Gastrocnemius medialis (tissue), 4 donors: ENCODE measurements around the gene NECTIN1. TPM values are rescaled to one million over a fixed set of nuclear protein-coding genes. Genes with fewer than 3 reads are reported as not detected.

ENCODE experiments used
- ATAC-seq, 2 donors: fragments of 150-250 bp; one replicate each; pipeline ENCODE4 v1.9.1; 2016
- DNase-seq, 2 donors: peaks; one replicate each; pipeline ENCODE4 v3.0.0-alpha.2; 2019
- H3K27ac ChIP-seq, 4 donors: fragments of 200-600 bp; sonication (generic); 1 replicate in 1 of 4; 2 replicates in 3 of 4; pipeline ENCODE4 v1.5.1; 2016 to 2018; ENCODE audit warnings: mild to moderate bottlenecking in 2 of 4, moderate library complexity in 1 of 4
- H3K27me3 ChIP-seq, 3 donors: fragments of 200-600 bp; sonication (generic) in 2 of 3; 1 replicate in 1 of 3; 2 replicates in 2 of 3; pipeline versions ENCODE4 v1.5.1 to v1.6.0; 2016 to 2019; ENCODE audit warnings: mild to moderate bottlenecking in 1 of 3, moderate library complexity in 1 of 3
- H3K36me3 ChIP-seq, 2 donors: fragments of 200-600 bp; sonication (generic) in 1 of 2; one replicate each; pipeline ENCODE4 v1.5.1; 2017 to 2018
- H3K4me1 ChIP-seq, 2 donors: fragments of 200-600 bp; sonication (generic) in 1 of 2; one replicate each; pipeline ENCODE4 v1.5.1; 2016 to 2017; ENCODE audit warnings: mild to moderate bottlenecking in 2 of 2
- H3K4me3 ChIP-seq, 4 donors: fragments of 200-600 bp; sonication (generic) in 3 of 4; 1 replicate in 1 of 4; 2 replicates in 3 of 4; pipeline ENCODE4 v1.5.1; 2016 to 2019; ENCODE audit warnings: mild to moderate bottlenecking in 2 of 4
- H3K9me3 ChIP-seq, 3 donors: fragments of 200-600 bp; sonication (generic) in 2 of 3; 1 replicate in 1 of 3; 2 replicates in 2 of 3; pipeline ENCODE4 v1.5.1; 2016 to 2019
- POLR2A ChIP-seq, 2 donors: fragments of 450-650 bp; IDR thresholded peaks; one replicate each; pipeline ENCODE4 v1.6.1; 2017; ENCODE audit warnings: antibody characterized with exemption in 2 of 2, mild to moderate bottlenecking in 2 of 2, moderate library complexity in 2 of 2
- in situ Hi-C, 4 donors: fragments of 200-750 bp; cut with MboI; loops; one replicate each; pipeline versions ENCODE4 v1.15.0 to v1.8.0; 2017; ENCODE audit warnings: low sequenced_read_pairs in 4 of 4
- intact Hi-C: fragments of 100-400 bp; cut with DNase I; formaldehyde crosslinking; loops from one replicate; pipeline ENCODE4 v1.15.1; 2023; ENCODE audit warnings: low total_unique reads
- total RNA-seq, 4 donors: library from RNA; depleted of rRNA; stranded (reverse); fragments of >200 nt; gene quantifications; one replicate each; pipeline versions ENCODE4 v1.1.0 to v1.2.3, GENCODE V29; 2016
- TF ChIP-seq, protein P1 (sequence below), 5 experiments: fragments of 450-650 bp in 3 of 5; fragments of 200-600 bp in 2 of 5; sonication (generic) in 2 of 5; IDR thresholded peaks in 4 of 5; conservative IDR thresholded peaks in 1 of 5; 1 replicate in 4 of 5; 2 replicates in 1 of 5; pipeline ENCODE4 v1.5.1; 2016 to 2019; ENCODE audit warnings: antibody characterized with exemption in 5 of 5, mild to moderate bottlenecking in 3 of 5, moderate library complexity in 3 of 5

The NECTIN1 gene
- total RNA-seq, 4 donors from 2014 or later: 0.66 to 2.2 (median 0.92) TPM

DNA sequence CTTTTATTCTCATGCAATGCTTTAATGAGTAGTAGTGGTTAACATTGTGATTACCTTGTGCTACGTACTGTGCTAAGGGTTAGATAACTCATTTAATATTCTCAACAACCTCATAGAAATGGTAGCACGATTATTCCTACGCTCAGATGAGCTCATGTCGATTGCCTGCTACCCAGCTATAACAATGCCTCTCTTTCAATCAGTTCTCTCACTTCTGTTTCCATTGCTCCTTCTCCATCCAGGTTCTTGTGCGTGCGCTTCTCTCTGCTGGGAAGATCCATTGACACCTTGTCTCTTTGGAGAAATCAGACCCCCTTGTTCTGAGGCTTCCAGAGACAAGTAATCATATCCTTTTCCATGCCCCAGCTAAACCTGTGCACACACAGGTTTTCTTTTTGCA lies 120.8 kb downstream of the NECTIN1 start:
- no peak overlapping the region for H3K4me3 ChIP-seq
- no peaks in the 10 kb centered on the region for H3K9me3 ChIP-seq
- DNase-seq (no peak), ATAC-seq (no peak)
- intact Hi-C loops: no loop called here
- TF ChIP-seq, protein P1, sequence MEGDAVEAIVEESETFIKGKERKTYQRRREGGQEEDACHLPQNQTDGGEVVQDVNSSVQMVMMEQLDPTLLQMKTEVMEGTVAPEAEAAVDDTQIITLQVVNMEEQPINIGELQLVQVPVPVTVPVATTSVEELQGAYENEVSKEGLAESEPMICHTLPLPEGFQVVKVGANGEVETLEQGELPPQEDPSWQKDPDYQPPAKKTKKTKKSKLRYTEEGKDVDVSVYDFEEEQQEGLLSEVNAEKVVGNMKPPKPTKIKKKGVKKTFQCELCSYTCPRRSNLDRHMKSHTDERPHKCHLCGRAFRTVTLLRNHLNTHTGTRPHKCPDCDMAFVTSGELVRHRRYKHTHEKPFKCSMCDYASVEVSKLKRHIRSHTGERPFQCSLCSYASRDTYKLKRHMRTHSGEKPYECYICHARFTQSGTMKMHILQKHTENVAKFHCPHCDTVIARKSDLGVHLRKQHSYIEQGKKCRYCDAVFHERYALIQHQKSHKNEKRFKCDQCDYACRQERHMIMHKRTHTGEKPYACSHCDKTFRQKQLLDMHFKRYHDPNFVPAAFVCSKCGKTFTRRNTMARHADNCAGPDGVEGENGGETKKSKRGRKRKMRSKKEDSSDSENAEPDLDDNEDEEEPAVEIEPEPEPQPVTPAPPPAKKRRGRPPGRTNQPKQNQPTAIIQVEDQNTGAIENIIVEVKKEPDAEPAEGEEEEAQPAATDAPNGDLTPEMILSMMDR (IDR thresholded peaks at IDR 0.05 in 4 of 5, conservative IDR thresholded peaks at IDR 0.05 in 1 of 5): no peak
- no peak for TF ChIP-seq POLR2A (IDR thresholded peaks at IDR 0.05)
- no peak overlapping the region for H3K27ac ChIP-seq
- H3K36me3 ChIP-seq: no peaks in the 10 kb centered on the region
- H3K4me1 ChIP-seq: no peaks in the 10 kb centered on the region
- peaks cover 0 to 6% (median 0%) of the 10 kb centered on the region in 3 donors for H3K27me3 ChIP-seq
- in situ Hi-C loops: no loop called here

DNA sequence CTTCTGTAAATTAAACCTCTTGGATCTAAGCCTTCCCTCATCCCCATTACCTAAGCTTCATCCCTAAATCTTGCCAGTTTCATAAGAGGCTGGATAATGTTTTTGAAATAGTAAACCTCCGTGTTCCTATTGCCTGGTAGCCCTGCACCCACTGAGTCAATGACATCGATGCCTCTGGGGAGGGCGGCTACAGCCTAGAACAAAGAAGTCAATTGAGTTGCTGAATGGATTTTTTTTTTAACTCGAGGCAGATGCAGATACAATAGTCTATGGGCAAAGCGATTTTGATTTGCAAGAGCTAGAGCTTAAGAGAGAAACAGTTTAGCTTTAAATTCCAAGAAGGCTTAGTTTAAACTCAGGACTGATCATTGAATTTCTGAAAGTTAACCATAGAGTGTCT lies 121.3 kb downstream of the NECTIN1 start:
- in situ Hi-C loops: no loop called here
- Histone ChIP-seq H3K27me3 (peaks cover 0 to 6% (median 0%) of the 10 kb centered on the region in 3 donors), H3K27ac (no peak overlapping the region), H3K4me1 (no peaks in the 10 kb centered on the region), H3K36me3 (no peaks in the 10 kb centered on the region), H3K4me3 (no peak overlapping the region), H3K9me3 (no peaks in the 10 kb centered on the region)
- DNase-seq: no peak
- no peak for TF ChIP-seq POLR2A (IDR thresholded peaks at IDR 0.05)
- TF ChIP-seq, protein P1 (IDR thresholded peaks at IDR 0.05 in 4 of 5, conservative IDR thresholded peaks at IDR 0.05 in 1 of 5): no peak
- no peak for ATAC-seq
- intact Hi-C loops: no loop called here

DNA sequence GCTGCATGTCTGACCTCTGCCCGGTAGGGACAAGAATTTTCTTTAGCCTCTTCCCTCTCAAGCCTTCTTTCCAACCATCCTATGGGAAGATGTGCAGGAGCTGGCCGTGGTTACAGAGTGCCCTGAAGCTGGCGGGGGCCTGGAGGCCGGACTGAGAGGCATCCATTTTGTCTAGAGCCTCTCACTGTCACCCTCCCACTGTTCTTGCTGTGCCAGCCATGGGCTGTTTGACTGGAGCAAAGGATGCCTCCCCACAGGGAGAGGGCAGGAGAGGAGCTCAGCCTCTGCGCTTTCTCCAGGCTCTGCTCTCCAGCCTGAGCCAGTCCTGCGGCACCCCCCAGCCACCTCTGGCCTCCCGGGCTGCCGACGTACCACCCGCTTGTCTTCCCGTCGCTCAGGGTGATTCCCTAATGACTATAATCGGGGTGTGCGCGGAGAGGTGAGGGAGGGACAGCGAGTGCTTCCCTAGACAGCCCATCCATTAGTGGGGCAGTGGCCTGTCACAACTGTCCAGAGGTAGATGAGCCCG lies 123.8 kb downstream of the NECTIN1 start:
- intact Hi-C loops (no loop called here), in situ Hi-C loops (no loop called here)
- peaks cover 0 to 10% (median 0%) of the 10 kb centered on the region in 3 donors for H3K27me3 ChIP-seq
- TF ChIP-seq, protein P1 (IDR thresholded peaks at IDR 0.05 in 4 of 5, conservative IDR thresholded peaks at IDR 0.05 in 1 of 5): no peak
- TF ChIP-seq POLR2A (IDR thresholded peaks at IDR 0.05): no peak
- H3K9me3 ChIP-seq: no peaks in the 10 kb centered on the region
- H3K4me1 ChIP-seq: no peaks in the 10 kb centered on the region
- no peak for ATAC-seq
- H3K36me3 ChIP-seq: no peaks in the 10 kb centered on the region
- no peak overlapping the region for H3K4me3 ChIP-seq
- no peak overlapping the region for H3K27ac ChIP-seq
- DNase-seq: no peak

DNA sequence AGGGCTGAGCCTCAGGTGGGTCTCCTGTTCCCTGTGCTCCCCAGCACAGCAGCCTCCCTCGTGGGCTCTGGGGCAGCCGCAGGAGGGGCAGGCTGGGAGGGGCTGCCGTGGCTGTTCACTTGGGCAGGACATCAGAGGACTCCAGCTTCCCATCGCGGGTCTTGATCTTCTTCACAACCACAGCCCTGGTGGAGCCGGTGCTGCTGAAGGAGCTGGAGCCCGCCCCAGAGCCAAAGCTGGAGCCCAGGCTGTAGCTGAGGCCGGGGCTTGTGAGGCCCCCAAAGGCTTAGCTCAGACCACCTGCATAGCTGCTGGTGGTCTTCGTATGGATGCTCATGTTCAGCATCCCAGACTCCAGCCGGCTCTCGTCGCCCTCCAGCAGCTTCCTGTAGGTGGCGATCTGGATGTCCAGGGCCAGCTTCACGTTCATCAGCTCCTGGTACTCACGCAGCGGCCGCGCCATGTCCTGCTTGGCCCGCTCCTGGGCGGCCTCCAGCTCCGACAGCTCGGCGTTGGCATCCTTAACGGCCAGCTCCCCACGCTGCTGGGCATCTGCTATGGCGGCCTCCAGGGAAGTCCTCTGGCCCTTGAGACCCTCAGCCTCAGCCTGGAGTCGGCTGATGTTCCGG lies 126.1 kb downstream of the NECTIN1 start:
- in situ Hi-C loops (no loop called here), intact Hi-C loops (no loop called here)
- Histone ChIP-seq H3K4me1 (no peaks in the 10 kb centered on the region), H3K27ac (no peak overlapping the region), H3K9me3 (no peaks in the 10 kb centered on the region), H3K4me3 (no peak overlapping the region), H3K36me3 (no peaks in the 10 kb centered on the region), H3K27me3 (peaks cover 0 to 5% (median 0%) of the 10 kb centered on the region in 3 donors)
- TF ChIP-seq POLR2A (IDR thresholded peaks at IDR 0.05): no peak
- TF ChIP-seq, protein P1 (IDR thresholded peaks at IDR 0.05 in 4 of 5, conservative IDR thresholded peaks at IDR 0.05 in 1 of 5): no peak
- no peak for DNase-seq
- ATAC-seq: no peak
